ENCODE measurements around the gene TNS1. TPM values are rescaled to one million over a fixed set of nuclear protein-coding genes. Genes with fewer than 3 reads are reported as not detected.

Gene TNS1
- total RNA-seq, 1 donor from 2014 or later: 25.1 TPM

DNA sequence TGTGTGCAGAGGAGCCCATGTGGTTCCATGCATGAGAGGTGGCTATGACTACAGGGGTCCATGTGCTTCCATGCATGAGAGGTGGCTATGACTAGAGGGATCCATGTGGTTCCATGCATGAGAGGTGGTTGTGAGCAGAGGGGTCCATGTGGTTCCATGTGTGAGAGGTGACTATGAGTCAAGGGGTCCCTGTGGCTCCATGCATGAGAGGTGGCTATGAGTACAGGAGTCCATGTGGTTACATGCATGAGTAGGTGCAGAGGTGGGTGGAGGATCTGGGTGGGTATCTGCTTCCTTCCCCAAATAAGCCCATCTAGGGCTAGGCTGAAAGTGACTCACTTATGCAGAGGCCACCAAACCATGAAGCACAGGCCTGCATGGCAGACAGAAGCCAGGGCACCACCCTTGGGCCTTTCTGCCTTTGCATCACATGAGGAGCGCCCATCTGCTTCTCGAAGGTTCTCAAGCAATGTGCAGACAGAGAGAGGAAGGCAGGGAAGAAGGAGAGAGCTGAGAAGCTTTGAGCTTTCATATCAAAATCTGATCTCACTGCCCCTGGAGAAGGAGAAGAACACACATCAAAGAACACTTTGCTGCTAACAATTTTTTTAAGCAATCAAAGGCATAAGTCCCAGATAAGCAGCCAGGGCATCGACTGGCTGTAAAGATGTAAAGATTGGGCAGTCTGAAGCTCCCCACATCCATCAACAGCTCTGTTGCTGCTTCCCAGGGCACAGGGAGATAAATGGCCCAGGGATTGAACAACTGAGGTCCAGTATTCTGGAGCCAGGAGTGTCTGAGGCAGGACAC lies 137.6 kb downstream of the TNS1 start:
- DNase-seq (ENCODE audit: low read depth): no peak
- TF ChIP-seq, protein P1, sequence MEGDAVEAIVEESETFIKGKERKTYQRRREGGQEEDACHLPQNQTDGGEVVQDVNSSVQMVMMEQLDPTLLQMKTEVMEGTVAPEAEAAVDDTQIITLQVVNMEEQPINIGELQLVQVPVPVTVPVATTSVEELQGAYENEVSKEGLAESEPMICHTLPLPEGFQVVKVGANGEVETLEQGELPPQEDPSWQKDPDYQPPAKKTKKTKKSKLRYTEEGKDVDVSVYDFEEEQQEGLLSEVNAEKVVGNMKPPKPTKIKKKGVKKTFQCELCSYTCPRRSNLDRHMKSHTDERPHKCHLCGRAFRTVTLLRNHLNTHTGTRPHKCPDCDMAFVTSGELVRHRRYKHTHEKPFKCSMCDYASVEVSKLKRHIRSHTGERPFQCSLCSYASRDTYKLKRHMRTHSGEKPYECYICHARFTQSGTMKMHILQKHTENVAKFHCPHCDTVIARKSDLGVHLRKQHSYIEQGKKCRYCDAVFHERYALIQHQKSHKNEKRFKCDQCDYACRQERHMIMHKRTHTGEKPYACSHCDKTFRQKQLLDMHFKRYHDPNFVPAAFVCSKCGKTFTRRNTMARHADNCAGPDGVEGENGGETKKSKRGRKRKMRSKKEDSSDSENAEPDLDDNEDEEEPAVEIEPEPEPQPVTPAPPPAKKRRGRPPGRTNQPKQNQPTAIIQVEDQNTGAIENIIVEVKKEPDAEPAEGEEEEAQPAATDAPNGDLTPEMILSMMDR (conservative IDR thresholded peaks at IDR 0.05; ENCODE audit: low read depth, low read length): no peak

DNA sequence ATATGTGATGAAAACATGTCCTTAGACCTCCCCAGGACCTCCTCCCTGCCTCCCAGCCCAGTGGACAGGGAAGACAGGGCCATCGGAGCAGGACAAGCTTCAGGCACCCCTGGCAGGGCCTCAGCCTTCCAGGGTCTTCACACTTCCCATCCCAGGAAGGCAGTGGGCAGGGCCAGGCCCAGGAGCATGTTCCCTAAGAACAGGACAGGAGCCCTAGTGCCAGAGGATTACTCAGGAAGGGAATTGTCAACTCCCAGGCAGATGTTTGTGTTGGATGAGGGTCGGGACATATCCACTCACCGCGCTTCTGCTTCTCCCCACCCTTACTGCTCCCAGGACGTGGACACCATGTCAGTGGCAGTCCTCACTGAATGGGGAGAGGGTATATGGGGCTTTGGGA lies 138.9 kb downstream of the TNS1 start:
- no peak for DNase-seq (ENCODE audit: low read depth)
- no peak overlapping the region for H3K4me3 ChIP-seq (ENCODE audit: low read depth, low read length)
- TF ChIP-seq, protein P1 (conservative IDR thresholded peaks at IDR 0.05; ENCODE audit: low read depth, low read length): no peak

More for the DNA sequence above, 137.6 kb downstream of the TNS1 start:
- no peak overlapping the region for H3K4me3 ChIP-seq (ENCODE audit: low read depth, low read length)

DNA sequence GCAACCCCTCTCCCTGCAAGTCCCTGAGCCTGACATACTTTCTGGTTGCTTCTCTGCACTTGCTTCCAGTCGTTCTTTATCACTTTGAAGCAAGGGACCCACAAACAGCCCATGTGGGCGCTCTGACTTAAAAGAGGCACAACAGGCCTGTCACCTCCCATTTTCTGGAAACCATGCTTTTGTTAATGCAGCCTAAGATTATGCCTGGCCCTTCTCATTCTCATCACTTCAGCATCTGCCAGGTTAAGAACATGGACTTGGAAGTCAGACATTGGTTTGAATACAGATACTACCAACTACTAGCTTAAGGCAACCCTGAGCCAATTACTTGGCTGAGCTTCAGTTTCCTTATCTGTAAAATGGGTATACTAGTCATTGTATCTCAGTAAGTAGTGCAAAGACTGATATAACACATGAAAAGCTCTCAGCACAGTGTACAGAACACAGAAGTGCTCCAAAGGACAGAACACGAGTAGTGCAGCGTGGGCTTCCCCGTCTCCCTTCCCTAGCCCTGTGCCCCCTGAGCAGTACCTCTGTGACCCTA lies 141.4 kb downstream of the TNS1 start:
- TF ChIP-seq, protein P1 (conservative IDR thresholded peaks at IDR 0.05; ENCODE audit: low read depth, low read length): no peak
- DNase-seq (ENCODE audit: low read depth): no peak
- no peak overlapping the region for H3K4me3 ChIP-seq (ENCODE audit: low read depth, low read length)

DNA sequence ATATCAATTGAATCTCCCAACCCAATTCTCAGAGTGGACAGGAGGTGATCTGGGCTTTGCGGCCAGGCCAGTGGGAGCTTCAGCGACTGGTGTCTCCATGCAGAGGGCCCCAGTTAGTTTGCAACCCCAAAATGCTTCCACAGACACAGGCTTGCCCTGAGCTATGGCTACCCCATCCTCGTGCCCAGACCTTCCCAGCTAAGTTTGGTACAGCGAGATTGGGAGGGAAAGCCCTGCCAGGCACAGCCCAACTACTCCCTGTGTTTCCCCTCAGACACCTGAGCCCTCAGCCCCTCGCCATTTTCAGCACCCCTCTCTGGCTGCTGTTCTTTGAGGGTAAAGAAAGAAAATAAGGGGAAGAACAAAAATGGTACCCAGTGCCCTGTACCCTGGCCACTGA lies 142.9 kb downstream of the TNS1 start:
- H3K4me3 ChIP-seq (ENCODE audit: low read depth, low read length): no peak overlapping the region
- TF ChIP-seq, protein P1 (conservative IDR thresholded peaks at IDR 0.05; ENCODE audit: low read depth, low read length): no peak
- no peak for DNase-seq (ENCODE audit: low read depth)

DNA sequence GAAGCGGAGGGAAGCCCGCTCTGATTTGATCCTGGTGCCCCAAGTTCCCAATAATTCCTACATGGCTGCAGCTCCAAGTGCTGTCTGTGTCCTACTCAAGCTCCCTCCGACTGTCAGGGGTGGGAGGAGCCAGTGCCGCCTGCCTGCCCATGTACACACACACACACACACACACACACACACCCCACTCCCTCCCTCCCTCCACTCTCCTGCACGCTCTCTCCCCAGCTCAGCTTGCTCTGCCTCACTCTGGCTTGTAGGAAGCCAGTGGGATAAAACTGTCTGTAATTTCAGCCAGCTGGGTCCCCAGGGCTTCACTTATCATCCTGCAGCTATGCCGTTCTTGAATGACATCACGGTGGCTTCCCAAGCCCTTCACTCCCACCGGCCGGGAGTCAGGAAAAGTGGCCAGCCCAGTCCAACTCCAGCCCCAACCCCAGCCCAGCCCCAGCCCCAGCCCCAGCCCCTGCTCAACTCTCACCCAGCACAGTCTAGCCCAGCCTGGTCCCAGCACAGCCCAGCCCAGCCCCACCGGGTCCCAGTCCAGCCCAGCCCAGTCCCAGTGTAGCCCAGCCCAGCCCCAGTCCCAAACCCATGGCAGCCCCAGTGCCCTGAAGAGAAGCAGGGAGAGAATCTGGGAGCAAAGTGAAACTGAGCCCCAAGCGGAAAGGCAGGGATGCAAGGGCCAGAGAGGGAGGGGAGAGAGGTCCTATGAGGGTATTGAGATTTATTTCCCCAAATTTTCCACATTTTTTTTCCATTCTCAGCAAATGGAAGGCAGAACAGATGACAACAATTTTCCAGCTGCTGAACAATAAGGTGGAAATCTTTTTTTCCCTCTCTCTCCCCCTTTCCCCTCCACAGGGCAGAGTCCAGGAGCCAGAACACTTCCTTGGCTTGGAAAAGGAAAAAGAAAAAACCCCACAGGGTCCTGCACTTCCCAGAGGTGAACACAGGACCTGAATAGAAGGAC lies 144.0 kb downstream of the TNS1 start:
- TF ChIP-seq, protein P1 (conservative IDR thresholded peaks at IDR 0.05; ENCODE audit: low read depth, low read length): no peak
- DNase-seq (ENCODE audit: low read depth): no peak

DNA sequence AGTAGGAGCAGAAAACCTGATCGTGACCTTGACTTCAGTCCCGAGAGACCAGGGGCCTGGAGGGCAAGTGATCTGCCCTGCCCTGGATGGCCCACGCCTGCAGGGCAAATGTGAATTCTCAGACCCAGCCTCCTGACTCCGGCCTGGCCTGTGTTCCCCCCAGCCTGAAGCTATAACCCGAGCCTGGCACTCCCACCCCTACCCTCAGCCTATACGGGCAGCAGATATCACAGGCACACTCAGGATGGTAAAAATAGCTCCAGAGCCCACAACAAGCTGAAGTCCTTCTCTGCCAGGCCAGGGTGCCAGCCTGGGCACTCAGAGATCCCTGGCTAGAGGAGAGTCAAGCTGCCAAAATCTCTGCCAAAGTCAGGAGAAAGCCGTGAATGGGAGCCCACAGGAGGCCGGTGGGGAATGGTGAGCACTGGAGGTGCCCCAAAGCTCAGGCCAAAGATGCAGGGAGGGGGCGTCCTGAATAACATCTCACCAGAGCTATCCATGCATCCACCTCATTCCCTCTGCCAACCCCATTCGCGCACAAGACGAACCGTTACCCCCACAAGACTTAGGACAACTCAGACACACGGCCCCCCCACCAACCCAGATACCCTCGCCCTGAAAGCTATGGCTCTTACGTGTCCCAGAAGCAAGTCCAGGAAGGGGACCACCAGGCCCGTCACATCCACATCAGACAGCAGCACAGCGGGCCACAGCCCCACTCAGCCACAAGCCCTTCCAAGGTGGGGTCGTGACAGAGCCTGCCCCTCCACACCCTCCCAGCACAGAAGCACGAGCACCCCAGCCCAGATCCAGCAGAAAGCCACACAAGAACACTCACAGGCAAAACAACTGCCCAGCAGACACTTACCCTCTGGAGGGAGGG lies 144.9 kb downstream of the TNS1 start:
- no peak overlapping the region for H3K4me3 ChIP-seq (ENCODE audit: low read depth, low read length)
- TF ChIP-seq, protein P1 (conservative IDR thresholded peaks at IDR 0.05; ENCODE audit: low read depth, low read length): no peak
- DNase-seq (ENCODE audit: low read depth): no peak

More for the DNA sequence above, 144.0 kb downstream of the TNS1 start:
- H3K4me3 ChIP-seq (ENCODE audit: low read depth, low read length): no peak overlapping the region

All from epithelial cell of proximal tubule (primary cell).